Measurements from ENCODE around the gene SENP6. TPM values are rescaled to one million over a fixed set of nuclear protein-coding genes. Genes with fewer than 3 reads are reported as not detected.
A peak's percentile ranks its signal among the peaks of the same experiment; 100 is the strongest.

The SENP6 gene, protein sequence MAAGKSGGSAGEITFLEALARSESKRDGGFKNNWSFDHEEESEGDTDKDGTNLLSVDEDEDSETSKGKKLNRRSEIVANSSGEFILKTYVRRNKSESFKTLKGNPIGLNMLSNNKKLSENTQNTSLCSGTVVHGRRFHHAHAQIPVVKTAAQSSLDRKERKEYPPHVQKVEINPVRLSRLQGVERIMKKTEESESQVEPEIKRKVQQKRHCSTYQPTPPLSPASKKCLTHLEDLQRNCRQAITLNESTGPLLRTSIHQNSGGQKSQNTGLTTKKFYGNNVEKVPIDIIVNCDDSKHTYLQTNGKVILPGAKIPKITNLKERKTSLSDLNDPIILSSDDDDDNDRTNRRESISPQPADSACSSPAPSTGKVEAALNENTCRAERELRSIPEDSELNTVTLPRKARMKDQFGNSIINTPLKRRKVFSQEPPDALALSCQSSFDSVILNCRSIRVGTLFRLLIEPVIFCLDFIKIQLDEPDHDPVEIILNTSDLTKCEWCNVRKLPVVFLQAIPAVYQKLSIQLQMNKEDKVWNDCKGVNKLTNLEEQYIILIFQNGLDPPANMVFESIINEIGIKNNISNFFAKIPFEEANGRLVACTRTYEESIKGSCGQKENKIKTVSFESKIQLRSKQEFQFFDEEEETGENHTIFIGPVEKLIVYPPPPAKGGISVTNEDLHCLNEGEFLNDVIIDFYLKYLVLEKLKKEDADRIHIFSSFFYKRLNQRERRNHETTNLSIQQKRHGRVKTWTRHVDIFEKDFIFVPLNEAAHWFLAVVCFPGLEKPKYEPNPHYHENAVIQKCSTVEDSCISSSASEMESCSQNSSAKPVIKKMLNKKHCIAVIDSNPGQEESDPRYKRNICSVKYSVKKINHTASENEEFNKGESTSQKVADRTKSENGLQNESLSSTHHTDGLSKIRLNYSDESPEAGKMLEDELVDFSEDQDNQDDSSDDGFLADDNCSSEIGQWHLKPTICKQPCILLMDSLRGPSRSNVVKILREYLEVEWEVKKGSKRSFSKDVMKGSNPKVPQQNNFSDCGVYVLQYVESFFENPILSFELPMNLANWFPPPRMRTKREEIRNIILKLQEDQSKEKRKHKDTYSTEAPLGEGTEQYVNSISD
- total RNA-seq, result 54.2 TPM
- long read RNA-seq, full-length matches to known transcripts, result 30 of 60 reads
- long read RNA-seq, partial matches to known transcripts, result 6 of 60 reads
- long read RNA-seq, other reads (novel, unspliced or antisense), result 24 of 60 reads

DNA sequence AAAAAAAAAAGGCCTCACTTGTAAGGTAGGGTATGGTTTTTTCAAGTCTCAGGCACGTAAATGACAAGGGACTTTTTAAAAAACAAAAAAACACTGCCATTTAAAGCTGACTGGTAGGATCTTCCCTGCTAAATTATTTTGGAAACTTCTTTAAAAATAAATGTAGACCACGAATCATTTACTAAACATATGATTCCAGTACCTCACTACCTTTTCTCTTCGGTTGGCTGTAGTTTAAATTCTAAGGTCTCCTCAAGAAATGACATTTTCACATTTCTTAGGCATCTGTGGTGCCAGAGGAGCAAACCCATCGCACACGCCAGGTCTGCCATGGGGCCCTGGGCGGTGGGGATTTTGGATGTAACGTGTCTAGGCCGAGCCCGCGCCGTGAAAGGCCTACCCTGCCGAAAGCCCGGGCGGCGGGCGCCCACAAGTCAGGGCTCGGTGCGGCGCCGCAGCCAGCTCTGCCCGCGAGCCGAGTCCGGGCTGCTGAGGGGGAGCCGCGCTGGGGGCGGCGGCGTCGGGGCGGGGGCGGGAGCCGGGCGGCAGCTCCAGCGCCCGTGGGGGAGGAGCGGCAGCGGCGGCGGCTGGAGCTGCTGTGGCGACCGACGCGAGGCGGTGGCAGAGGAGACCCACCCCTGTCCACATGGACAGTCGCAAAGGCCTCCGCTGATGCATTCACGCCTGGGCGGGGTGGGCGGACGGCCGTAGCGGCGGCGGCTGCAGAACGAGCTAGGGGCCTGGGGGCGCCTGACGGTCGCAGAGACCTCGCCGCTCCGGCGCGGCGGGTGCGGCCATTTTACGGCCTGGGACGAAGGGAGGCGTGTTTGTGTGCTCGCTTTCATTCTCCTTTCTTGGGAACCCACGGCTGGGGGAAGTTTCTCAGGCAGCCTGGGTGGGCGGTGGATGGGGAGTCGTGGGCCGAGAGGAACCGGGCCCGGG is at the start of gene SENP6:
TSS of gene SENP6 (plus strand) at position 577 of the 942 bp plus-strand sequence. CDS start 645 bp downstream, outside the sequence.
- Histone ChIP-seq H3K27ac (replicated peaks) (peak within 1 kb of the TSS; percentile 96), H3K27me3 (ENCODE audit: low read depth) (no peaks in the 10 kb centered on the region), H3K36me3 (no peaks in the 10 kb centered on the region), H3K4me3 (peak within 1 kb of the TSS; percentile 88), H3K4me1 (peaks cover 54% of the 10 kb centered on the region), H3K9me3 (replicated peaks) (no peaks in the 10 kb centered on the region)
- TF ChIP-seq, protein P1, sequence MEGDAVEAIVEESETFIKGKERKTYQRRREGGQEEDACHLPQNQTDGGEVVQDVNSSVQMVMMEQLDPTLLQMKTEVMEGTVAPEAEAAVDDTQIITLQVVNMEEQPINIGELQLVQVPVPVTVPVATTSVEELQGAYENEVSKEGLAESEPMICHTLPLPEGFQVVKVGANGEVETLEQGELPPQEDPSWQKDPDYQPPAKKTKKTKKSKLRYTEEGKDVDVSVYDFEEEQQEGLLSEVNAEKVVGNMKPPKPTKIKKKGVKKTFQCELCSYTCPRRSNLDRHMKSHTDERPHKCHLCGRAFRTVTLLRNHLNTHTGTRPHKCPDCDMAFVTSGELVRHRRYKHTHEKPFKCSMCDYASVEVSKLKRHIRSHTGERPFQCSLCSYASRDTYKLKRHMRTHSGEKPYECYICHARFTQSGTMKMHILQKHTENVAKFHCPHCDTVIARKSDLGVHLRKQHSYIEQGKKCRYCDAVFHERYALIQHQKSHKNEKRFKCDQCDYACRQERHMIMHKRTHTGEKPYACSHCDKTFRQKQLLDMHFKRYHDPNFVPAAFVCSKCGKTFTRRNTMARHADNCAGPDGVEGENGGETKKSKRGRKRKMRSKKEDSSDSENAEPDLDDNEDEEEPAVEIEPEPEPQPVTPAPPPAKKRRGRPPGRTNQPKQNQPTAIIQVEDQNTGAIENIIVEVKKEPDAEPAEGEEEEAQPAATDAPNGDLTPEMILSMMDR (IDR thresholded peaks at IDR 0.05; ENCODE audit: borderline replicate concordance), result no peak
- intact Hi-C loops (cut with micrococcal nuclease), result no loop called here
- peak; percentile 85 for DNase-seq

DNA sequence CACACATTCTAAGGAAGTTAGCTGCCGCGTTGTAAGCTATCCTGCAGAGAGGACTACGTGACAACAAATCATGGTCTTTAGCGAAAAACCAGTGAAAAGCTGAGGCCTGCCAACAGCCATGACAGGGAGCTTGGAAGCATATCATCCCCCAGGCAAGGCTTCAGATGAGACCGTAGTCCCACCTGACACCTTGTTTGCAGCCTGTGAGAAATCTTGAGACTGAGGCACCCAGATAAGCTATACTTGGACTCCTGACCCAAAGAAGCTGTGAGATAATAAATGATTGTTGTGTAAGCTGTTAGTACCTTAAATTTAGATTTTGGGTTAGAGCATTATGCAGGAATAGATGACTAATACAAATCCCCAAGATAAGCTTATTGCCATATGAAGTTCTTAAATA is 45.4 kb upstream of the SENP6 start:
- H3K9me3 ChIP-seq (replicated peaks), result peaks cover 4% of the 10 kb centered on the region
- TF ChIP-seq, protein P1 (IDR thresholded peaks at IDR 0.05; ENCODE audit: borderline replicate concordance), result no peak
- intact Hi-C loops (cut with micrococcal nuclease), result no loop called here

DNA sequence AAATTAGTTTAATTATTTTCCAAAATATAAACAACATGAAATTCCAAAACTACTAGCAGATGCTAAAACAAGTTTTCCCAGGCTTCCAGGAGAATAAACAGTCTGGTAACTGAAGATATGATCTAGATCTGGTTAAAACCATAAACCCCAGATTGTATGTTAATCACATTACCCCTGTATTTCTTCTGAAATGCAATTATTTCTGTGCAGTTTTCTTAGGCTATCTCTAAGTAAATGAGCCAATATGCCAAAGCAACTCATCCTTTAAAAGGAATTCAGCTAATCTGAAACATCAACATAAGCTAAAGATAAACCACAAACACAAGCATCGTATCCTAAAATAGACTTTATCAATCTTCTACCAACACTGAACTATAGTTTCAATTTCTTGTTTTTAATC is 44.6 kb upstream of the SENP6 start:
- Histone ChIP-seq H3K36me3 (no peaks in the 10 kb centered on the region), H3K9me3 (replicated peaks) (peaks cover 10% of the 10 kb centered on the region), H3K27ac (replicated peaks) (no peak overlapping the region), H3K27me3 (ENCODE audit: low read depth) (no peaks in the 10 kb centered on the region), H3K4me1 (no peaks in the 10 kb centered on the region), H3K4me3 (no peak overlapping the region)
- TF ChIP-seq, protein P1 (IDR thresholded peaks at IDR 0.05; ENCODE audit: borderline replicate concordance), result no peak
- no peak for DNase-seq
- intact Hi-C loops (cut with micrococcal nuclease), result no loop called here

More for the DNA sequence above, 45.4 kb upstream of the SENP6 start:
- Histone ChIP-seq H3K4me1 (no peaks in the 10 kb centered on the region), H3K4me3 (no peak overlapping the region), H3K27me3 (ENCODE audit: low read depth) (no peaks in the 10 kb centered on the region), H3K36me3 (no peaks in the 10 kb centered on the region), H3K27ac (replicated peaks) (no peak overlapping the region)
- DNase-seq, result no peak

DNA sequence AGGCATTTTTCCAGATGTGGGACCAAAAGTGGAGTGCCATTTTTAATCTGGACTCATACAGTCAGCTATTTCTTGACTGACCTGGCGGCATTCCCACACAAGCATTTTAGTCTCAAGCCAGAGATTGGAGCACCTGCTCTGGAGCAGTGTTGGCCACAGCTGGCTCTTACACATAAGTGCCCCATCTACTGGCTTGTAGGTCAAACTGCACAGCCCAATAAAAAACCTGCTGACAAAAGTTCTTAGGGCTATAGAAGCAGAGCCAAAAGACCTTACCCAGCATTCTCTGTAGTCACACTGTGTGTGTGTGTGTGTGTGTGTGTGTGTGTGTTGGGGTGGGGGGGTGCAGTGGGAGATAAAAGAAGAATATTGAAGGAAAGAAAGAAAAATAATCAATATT is 38.6 kb upstream of the SENP6 start:
- H3K4me3 ChIP-seq, result no peak overlapping the region
- H3K4me1 ChIP-seq, result no peaks in the 10 kb centered on the region
- DNase-seq, result no peak
- no peaks in the 10 kb centered on the region for H3K36me3 ChIP-seq
- TF ChIP-seq, protein P1 (IDR thresholded peaks at IDR 0.05; ENCODE audit: borderline replicate concordance), result peak; percentile 12
- peaks cover 41% of the 10 kb centered on the region for H3K9me3 ChIP-seq (replicated peaks)
- H3K27me3 ChIP-seq (ENCODE audit: low read depth), result peaks cover 5% of the 10 kb centered on the region
- intact Hi-C loops (cut with micrococcal nuclease), result no loop called here
- no peak overlapping the region for H3K27ac ChIP-seq (replicated peaks)
